ENCODE results near the gene MYL6.
"Not testable (repeated sequence)": the region's sequence is repeated elsewhere in the genome, so short reads cannot be mapped to it uniquely, and the experiment has no call there.

Gene MYL6

DNA sequence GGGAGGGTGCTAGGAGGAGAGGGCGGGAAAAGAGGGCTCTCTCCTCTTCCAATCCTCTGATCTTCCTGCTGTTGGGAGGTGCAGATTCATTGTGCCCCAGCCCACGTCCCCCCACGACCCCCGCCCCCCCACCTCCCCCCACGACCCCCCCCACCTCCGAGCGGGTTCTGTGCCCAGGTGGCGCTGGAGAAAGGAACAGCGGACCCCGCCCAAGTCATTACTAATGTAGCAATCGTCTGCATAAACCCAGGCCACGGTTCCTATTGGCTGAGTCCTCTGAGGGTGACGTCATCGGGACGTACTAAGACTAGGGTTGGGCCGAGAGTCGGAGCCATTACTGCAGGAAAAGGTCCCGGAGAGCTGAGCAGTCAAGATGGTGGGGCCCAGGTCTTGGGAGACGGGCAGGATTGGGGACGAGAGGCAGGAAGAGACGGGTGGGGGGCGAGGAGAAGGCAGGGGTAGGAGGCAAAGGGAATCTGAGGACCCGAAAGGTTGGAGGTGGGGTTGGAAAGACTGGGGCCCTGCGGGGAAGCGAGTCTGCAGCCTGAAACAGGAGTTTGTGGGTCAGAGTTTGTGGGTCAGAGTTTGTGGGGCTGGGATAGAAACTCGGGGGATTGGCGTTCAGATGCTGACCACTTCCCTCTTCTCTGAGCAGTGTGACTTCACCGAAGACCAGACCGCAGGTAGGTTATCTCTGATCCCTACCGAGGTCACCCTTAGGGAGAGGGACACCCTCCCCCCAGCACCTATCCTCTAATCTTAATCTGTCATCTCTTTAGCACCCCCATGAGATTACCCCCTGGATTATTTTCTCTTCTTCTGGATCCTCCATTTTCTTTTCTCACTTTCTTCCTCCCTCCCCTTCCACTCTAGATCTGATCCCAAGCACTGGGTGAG, at the start of gene MYL6:
MYL6 (plus strand) TSS at position 331 of the 897 bp plus-strand sequence; CDS start at position 374, 43 bp downstream.
- no peaks in the 10 kb centered on the region for H3K9me3 ChIP-seq (ENCODE audit: control insufficient read depth, insufficient read depth, low read depth, low read length)
- H3K4me3 ChIP-seq (ENCODE audit: low read depth, low read length), result peak within 1 kb of the TSS; percentile 88
- H3K9ac ChIP-seq (ENCODE audit: low read length), result peak within 1 kb of the TSS; percentile 98
- H3K36me3 ChIP-seq (ENCODE audit: control insufficient read depth, insufficient read depth, low read length), result peaks cover 56% of the 10 kb centered on the region
- peak within 1 kb of the TSS; percentile 91 for H3K27ac ChIP-seq (ENCODE audit: low read depth, low read length)
- peaks cover 41% of the 10 kb centered on the region for H3K4me1 ChIP-seq (ENCODE audit: control insufficient read depth, insufficient read depth, low read length)
- H3K27me3 ChIP-seq (ENCODE audit: control insufficient read depth, insufficient read depth, low read length), result no peaks in the 10 kb centered on the region

DNA sequence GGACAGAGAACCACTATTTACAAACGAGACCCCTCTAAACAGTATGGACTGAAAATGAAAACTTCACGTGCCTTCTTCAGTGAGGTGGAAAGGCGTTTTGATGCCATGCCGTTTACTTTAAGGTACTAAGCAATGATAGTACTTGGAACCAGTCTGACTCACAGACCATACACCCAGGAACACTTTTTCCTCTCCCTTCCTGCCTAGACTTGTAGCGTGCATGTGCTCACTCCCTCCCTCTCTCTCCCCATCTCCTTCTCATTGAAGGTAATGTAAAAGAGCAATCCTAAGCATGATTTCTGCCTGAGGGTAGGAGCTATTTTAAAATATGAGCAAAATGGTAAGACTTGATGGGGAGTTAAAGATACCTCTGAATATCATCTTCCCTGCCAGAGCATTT, 47.6 kb upstream of the MYL6 start:
- Histone ChIP-seq H3K27me3 (ENCODE audit: control insufficient read depth, insufficient read depth, low read length) (no peaks in the 10 kb centered on the region), H3K9ac (ENCODE audit: low read length) (no peak overlapping the region), H3K27ac (ENCODE audit: low read depth, low read length) (no peak overlapping the region), H3K4me1 (ENCODE audit: control insufficient read depth, insufficient read depth, low read length) (peaks cover 9% of the 10 kb centered on the region), H3K36me3 (ENCODE audit: control insufficient read depth, insufficient read depth, low read length) (peaks cover 82% of the 10 kb centered on the region), H3K9me3 (ENCODE audit: control insufficient read depth, insufficient read depth, low read depth, low read length) (no peaks in the 10 kb centered on the region), H3K4me3 (ENCODE audit: low read depth, low read length) (no peak overlapping the region)

DNA sequence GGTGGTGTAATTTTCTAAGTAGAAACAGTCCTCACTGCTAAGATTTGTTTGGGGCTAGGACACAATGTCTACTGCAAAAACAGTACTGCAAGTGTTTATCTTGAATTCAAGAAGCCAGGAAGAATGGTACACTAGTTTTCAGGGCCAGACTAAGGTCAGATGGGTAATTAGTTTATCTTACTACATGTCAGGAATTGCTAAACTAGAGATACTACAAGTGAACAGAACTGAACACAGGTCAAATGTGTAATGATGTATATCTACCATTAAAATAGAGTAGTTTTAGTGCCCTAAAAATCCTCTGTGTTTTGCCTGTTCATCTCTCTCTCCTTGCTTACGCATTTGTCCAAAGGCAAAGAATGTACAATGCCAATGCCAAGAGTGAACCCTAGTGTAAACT, 44.1 kb upstream of the MYL6 start:
- peaks cover 4% of the 10 kb centered on the region; the same call in 1 of the 2 replicates for H3K4me1 ChIP-seq (ENCODE audit: control insufficient read depth, insufficient read depth, low read length)
- H3K9ac ChIP-seq (ENCODE audit: low read length), result no peak overlapping the region
- H3K27me3 ChIP-seq (ENCODE audit: control insufficient read depth, insufficient read depth, low read length), result no peaks in the 10 kb centered on the region
- peaks cover 60% of the 10 kb centered on the region for H3K36me3 ChIP-seq (ENCODE audit: control insufficient read depth, insufficient read depth, low read length)
- no peaks in the 10 kb centered on the region for H3K9me3 ChIP-seq (ENCODE audit: control insufficient read depth, insufficient read depth, low read depth, low read length)
- H3K4me3 ChIP-seq (ENCODE audit: low read depth, low read length), result no peak overlapping the region
- no peak overlapping the region for H3K27ac ChIP-seq (ENCODE audit: low read depth, low read length)

DNA sequence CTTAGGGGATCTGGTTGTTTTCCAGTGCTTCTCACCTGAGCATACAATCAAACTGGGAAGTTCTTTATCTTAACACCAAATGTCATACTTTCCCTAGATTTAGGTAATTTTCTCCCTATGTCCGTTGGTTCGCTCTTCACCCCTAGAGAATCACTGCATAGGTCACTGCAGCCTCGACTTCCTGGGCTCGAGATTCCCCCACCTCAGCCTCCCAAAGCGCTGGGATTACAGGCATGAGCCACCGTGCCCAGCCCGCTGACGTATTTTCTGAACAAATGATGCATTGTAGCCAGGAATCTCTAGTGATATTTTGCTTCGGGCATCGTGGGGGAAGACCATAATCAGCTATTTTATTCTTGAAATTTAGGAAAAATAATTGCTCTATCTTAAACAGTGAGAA, 42.8 kb upstream of the MYL6 start:
- peak overlapping the region; percentile 69 for H3K4me3 ChIP-seq (ENCODE audit: low read depth, low read length)
- H3K9me3 ChIP-seq (ENCODE audit: control insufficient read depth, insufficient read depth, low read depth, low read length), result no peaks in the 10 kb centered on the region
- H3K27me3 ChIP-seq (ENCODE audit: control insufficient read depth, insufficient read depth, low read length), result no peaks in the 10 kb centered on the region
- peaks cover 12% of the 10 kb centered on the region for H3K4me1 ChIP-seq (ENCODE audit: control insufficient read depth, insufficient read depth, low read length)
- H3K27ac ChIP-seq (ENCODE audit: low read depth, low read length), result peak overlapping the region; percentile 75; the same call in 1 of the 2 replicates
- H3K9ac ChIP-seq (ENCODE audit: low read length), result peak overlapping the region; percentile 95
- H3K36me3 ChIP-seq (ENCODE audit: control insufficient read depth, insufficient read depth, low read length), result peaks cover 48% of the 10 kb centered on the region

DNA sequence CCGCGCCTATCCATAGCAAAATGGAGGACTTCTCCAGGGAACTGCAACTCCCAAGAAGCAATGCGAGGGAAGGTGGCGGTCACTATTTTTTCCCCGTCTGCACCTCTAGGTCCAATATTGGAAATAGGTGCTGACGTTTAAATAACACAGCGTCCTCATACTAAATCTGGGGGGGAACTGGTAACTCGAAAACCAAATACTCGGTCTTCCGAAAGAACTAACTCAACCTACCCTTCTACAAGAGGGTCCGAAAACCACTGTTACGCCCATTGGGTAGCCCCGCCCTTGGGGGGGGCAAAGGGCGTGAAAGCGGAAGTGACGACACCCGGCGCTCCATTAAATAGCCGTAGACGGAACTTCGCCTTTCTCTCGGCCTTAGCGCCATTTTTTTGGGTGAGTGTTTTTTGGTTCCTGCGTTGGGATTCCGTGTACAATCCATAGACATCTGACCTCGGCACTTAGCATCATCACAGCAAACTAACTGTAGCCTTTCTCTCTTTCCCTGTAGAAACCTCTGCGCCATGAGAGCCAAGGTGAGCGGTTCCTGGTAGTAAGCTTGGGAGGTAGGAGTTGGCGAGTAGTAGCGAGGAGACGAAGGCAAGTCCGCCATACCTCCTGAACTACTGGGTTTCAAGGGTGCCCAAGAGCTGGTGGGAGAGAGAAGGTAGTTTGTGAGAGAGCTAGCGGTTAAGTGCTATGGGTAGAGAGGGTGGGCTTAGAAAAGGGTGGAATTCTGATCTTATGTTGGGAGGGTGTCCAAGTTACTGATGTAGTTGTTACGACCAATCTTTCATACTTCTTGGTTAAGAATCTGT, 41.7 kb upstream of the MYL6 start, which contains the start of gene RPL41:
RPL41 (plus strand) TSS at position 367 of the 815 bp plus-strand sequence.
- peaks cover 12% of the 10 kb centered on the region for H3K4me1 ChIP-seq (ENCODE audit: control insufficient read depth, insufficient read depth, low read length)
- H3K27ac ChIP-seq (ENCODE audit: low read depth, low read length), result peak within 1 kb of the TSS; percentile 75
- H3K27me3 ChIP-seq (ENCODE audit: control insufficient read depth, insufficient read depth, low read length), result no peaks in the 10 kb centered on the region
- H3K9me3 ChIP-seq (ENCODE audit: control insufficient read depth, insufficient read depth, low read depth, low read length), result no peaks in the 10 kb centered on the region
- H3K4me3 ChIP-seq (ENCODE audit: low read depth, low read length), result peak within 1 kb of the TSS; percentile 69
- peaks cover 48% of the 10 kb centered on the region for H3K36me3 ChIP-seq (ENCODE audit: control insufficient read depth, insufficient read depth, low read length)
- peak within 1 kb of the TSS; percentile 95 for H3K9ac ChIP-seq (ENCODE audit: low read length)

DNA sequence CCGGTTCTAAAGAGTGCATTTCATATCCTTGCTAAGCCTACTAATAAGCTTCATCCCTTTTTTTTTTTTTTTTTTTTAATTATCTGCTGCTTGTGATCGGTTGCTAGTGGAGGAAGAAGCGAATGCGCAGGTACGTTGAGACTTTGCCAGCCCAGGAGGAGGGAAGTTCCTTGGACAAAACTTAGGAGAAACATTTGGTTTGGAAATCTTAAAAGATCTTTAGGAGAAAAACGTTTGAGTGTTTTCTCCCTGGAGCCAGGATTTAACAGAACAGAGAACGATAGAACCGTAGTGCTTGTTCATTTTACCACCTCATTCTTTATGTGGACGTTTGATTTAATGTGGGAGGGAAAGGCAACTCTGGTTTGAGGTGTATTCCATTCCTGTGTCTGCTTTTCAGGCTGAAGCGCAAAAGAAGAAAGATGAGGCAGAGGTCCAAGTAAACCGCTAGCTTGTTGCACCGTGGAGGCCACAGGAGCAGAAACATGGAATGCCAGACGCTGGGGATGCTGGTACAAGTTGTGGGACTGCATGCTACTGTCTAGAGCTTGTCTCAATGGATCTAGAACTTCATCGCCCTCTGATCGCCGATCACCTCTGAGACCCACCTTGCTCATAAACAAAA, 41.0 kb upstream of the MYL6 start:
- peak overlapping the region; percentile 82 for H3K4me3 ChIP-seq (ENCODE audit: low read depth, low read length)
- peaks cover 12% of the 10 kb centered on the region for H3K4me1 ChIP-seq (ENCODE audit: control insufficient read depth, insufficient read depth, low read length)
- not testable (repeated sequence) for H3K9me3 ChIP-seq (ENCODE audit: control insufficient read depth, insufficient read depth, low read depth, low read length); H3K27me3 ChIP-seq (ENCODE audit: control insufficient read depth, insufficient read depth, low read length)
- H3K9ac ChIP-seq (ENCODE audit: low read length), result peak overlapping the region; percentile 95
- peak overlapping the region; percentile 75 for H3K27ac ChIP-seq (ENCODE audit: low read depth, low read length)
- H3K36me3 ChIP-seq (ENCODE audit: control insufficient read depth, insufficient read depth, low read length), result peaks cover 46% of the 10 kb centered on the region

DNA sequence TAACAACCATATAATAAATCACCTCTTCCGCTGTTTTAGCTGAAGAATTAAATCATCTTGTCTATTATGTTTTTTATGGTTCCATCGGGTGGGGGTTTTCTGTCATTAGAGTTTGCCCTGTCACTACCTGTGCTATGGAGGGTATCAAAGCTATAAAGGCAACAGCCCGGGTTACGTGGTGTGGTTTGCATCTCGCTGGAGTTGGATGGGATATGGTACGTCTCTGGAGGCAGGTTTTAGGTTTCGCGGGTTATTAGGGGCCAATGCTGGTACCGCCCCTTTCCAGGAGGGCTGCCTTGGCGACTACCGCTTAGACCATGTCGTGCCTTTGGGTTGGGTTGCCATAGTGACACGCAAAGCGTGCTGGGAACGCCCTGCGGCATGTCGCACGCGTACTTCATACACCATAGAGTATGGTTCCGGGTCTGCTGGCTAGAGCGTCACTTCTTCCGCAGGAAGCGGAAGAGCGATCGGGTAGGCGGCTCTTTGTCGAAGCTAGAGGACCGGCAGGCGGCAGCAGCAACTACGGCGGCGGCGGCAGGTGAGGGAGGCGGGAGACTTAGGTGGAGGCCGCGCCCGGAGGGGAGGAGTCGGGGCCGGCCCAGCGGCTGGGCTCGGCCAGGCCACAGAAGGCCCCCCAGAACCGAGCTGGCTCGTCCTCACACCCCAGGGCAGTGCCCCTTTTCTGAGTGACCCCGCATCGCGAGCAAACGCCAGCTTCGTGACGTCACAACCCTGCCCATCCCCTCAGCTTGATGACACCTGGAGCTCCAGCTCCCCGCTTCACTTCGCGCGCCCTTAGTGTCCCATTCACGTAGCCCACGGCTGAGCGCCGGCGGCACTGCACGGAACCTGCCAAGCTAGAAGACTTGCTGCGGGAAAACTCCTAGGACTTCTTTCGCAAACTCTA, 40.1 kb upstream of the MYL6 start, which contains the start of gene ZC3H10:
ZC3H10 (plus strand) TSS at position 489 of the 910 bp plus-strand sequence. CDS start 2,297 bp downstream, outside the sequence.
- Histone ChIP-seq H3K27ac (ENCODE audit: low read depth, low read length) (peak within 1 kb of the TSS; percentile 75), H3K4me1 (ENCODE audit: control insufficient read depth, insufficient read depth, low read length) (peaks cover 12% of the 10 kb centered on the region), H3K9me3 (ENCODE audit: control insufficient read depth, insufficient read depth, low read depth, low read length) (no peaks in the 10 kb centered on the region), H3K36me3 (ENCODE audit: control insufficient read depth, insufficient read depth, low read length) (peaks cover 38% of the 10 kb centered on the region), H3K27me3 (ENCODE audit: control insufficient read depth, insufficient read depth, low read length) (no peaks in the 10 kb centered on the region), H3K4me3 (ENCODE audit: low read depth, low read length) (peak within 1 kb of the TSS; percentile 82), H3K9ac (ENCODE audit: low read length) (peak within 1 kb of the TSS; percentile 95)

DNA sequence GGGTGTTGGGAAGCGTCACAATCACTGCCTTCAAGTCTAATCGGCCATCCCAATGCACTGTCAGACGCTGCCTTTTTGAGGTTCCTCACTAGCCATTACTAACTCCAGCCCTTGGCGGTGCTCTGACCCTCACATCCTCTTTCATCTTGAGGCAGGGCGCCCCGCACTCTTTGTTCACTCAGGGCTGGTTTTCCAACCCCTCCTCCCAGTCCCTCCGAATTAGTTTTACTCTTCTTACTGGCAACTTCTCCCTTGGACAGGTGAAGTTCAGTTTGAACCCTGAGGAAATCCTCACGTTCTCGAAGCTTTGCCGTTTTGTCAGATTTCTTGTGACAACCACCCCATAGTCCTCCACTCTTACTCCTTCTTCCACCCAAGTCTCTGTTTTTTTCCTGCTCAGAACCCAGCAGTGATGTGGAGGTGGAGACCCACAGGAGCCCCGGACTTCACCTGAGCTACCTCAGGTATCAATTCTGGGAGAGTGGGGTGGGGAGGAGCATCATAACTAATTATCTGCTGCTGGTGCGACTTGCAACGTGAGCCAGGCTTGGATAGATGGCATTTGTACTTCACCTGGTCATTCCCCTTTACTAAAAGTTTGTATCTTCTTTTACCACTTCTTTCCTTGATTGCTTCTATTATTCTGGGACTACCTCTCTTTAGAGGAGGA, 39.3 kb upstream of the MYL6 start:
- H3K27ac ChIP-seq (ENCODE audit: low read depth, low read length), result 0 out of 2 replicates have a peak overlapping the region, but pooled peaks have one; percentile 5
- peak overlapping the region; percentile 84 for H3K9ac ChIP-seq (ENCODE audit: low read length)
- peaks cover 12% of the 10 kb centered on the region for H3K4me1 ChIP-seq (ENCODE audit: control insufficient read depth, insufficient read depth, low read length)
- H3K27me3 ChIP-seq (ENCODE audit: control insufficient read depth, insufficient read depth, low read length), result no peaks in the 10 kb centered on the region
- H3K9me3 ChIP-seq (ENCODE audit: control insufficient read depth, insufficient read depth, low read depth, low read length), result no peaks in the 10 kb centered on the region
- peak overlapping the region; percentile 82 for H3K4me3 ChIP-seq (ENCODE audit: low read depth, low read length)
- H3K36me3 ChIP-seq (ENCODE audit: control insufficient read depth, insufficient read depth, low read length), result peaks cover 31% of the 10 kb centered on the region

DNA sequence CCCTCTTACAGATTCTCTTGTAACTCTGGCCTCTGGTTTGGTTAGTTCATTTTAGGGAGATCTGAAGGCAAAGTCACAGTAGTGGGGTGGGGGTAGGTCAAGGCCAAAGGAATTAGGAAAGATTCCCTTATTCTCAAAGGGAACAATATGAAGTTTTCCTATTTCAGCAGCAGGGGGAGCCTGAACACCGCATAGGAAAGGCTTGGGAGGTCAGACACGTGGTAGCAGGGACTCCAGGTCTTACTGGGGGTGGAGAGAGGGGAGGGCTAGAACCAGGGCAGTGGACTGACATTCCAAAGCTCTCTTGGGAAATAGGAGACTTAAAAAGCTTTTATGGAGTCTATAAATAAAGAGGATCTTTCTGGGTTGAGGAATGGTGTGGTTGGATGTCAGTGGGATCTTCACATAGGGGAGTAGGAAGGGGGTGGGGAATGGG, 38.8 kb upstream of the MYL6 start:
- Histone ChIP-seq H3K9me3 (ENCODE audit: control insufficient read depth, insufficient read depth, low read depth, low read length) (no peaks in the 10 kb centered on the region), H3K4me3 (ENCODE audit: low read depth, low read length) (peak overlapping the region; percentile 82), H3K9ac (ENCODE audit: low read length) (peak overlapping the region; percentile 84), H3K27me3 (ENCODE audit: control insufficient read depth, insufficient read depth, low read length) (no peaks in the 10 kb centered on the region), H3K4me1 (ENCODE audit: control insufficient read depth, insufficient read depth, low read length) (peaks cover 12% of the 10 kb centered on the region), H3K36me3 (ENCODE audit: control insufficient read depth, insufficient read depth, low read length) (peaks cover 26% of the 10 kb centered on the region), H3K27ac (ENCODE audit: low read depth, low read length) (no peak overlapping the region)

Measured in HUES6 (cell line).